CMK (cell line): ENCODE data around the gene TERB1.

Source experiments
- DNase-seq: peaks from one replicate; pipeline ENCODE4 v3.0.0-alpha.2; 2010; ENCODE audit warnings: low read depth

The TERB1 gene

DNA sequence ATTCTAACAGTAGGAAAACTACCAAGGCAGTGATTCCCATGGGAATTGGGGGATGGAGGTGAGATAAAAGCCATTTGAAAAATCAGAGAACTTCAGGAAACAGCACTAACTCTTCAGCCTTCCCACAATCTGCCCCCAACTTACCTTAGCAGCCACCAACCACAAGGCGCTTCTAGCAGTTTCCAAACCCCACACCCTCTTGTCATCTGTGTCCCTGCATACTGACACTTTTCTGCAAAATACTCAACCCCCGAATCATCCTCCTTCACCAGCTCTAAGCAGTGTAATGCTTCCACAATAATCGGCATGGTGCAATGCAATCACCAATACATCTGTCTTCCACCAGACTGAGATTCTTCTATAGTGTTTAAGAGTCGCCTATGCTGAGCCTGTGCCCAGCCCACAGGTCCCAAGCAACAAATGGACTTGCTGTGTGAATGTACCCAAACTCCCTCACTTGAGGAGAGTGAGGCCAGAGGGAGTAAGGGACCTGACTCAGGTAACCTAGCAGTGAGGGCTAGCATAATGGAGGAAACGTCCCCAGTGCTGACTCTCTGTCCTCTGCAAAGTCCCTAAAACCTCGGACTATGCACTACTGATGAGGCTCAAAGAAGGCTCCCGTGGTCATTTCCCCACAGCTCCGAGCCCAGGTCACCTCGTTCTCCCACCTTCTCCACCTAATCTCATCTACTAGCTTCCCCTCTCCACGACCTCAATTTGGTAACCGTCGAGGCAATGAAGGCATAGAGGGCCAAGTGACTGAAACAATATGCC, 50.9 kb downstream of the TERB1 start:
- DNase-seq: no peak

DNA sequence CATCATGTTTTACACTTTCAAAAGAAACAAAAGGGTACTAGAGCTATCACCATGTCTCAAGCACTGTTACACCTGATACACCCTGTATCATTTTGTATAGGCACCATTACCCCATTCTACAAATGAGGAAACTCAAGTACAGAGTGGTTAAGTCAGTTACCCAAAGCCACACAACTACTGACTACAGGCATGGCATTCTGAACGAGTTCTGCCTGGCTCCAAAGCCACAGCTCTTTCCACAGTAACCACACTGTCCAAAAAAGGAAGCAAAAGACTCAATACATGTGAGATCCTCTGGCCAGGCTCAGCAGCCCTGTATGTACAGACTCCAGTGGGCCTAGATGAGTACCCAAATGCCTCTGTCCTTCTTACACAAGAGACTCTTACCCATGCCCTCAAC, 54.7 kb downstream of the TERB1 start:
- DNase-seq: no peak

DNA sequence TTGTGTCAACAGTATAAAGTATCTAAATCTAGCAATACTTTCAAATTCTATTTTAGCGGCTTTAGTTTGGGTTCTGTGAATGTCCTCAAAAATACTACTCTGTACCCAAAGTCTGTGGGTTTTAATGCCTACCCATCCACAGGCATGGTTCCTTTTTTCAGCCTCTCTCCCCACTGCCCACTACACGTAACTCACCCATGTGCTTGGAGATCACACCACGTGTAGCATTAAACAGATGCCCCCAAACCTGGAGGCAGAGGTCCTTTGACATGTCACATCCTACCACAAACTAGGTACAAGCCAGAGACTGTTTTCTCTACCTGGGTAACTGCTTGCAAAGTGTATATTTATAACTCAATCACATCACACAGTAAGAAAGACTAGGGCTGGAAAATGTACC, 55.3 kb downstream of the TERB1 start:
- no peak for DNase-seq

DNA sequence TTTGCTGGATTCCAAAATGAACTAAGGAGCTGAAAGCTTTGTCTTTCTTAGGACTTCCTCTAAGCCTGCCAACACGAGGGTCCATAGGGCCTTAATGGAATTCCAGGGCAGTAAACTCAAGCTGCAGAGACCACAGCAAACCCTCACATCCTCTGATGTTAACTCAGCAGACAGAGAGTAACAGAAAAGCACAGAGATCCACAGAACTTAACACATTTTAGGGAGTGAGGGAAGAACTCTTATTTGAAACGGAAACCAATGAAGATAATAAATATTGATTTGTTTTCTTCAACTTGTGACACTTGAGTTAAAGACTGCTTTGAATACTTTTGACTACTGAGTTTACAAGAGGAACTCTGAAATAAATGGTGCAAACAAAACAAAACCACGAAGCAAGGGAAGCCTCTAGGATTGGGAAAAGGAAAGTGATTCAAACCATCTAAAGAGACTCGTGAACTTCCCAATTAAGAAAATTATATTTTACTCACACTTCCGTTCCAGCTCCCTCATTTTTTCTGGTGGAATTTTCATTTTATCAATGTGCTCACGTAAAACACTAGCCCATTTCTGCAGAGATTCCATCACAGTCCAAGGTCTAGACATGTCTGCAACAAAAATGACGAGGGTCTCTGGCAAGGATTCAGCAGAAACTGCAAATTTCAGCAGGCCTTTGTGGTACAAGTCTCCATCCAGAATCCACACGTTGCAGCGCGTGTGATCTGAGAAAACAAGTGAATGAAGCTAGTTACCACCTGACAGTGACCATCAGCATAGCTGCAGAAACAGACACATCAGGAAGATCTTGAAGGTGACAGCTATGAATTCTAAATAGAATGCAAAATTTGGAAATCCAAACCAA, 59.2 kb downstream of the TERB1 start:
- DNase-seq: no peak

DNA sequence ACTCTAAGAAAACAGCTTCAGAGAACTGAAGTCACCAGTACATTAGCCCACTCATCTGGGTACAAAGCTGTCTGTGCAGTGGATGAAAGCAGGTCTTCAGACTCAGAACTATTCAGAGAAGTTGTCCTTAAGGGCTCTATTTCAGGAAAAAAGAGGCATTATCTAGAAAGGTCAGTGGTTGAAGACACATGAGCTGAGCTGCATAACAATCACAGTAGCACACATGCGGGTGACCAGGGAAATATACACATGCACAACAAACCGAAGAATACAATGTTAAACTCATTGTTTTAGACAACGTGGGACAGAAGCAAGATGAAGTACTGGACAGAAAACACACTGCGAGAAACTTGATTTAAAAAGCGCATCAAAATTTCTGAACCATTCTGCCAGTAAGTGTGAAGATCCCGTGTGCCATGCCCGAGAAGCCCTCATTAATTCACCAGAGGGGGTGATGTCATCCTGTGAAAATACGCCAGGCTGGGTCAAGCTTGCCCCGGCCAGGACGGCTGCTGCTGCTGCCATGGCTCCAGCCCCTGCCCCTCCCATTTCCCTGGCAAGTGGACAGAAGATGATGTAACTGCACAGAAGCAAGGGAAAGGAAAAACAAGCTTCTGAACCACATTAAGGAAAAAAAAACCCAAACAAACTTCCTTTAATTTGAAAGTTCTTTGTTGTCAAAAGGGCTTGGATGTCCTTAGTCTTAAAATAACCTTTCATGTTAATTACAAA, 60.0 kb downstream of the TERB1 start:
- no peak for DNase-seq

DNA sequence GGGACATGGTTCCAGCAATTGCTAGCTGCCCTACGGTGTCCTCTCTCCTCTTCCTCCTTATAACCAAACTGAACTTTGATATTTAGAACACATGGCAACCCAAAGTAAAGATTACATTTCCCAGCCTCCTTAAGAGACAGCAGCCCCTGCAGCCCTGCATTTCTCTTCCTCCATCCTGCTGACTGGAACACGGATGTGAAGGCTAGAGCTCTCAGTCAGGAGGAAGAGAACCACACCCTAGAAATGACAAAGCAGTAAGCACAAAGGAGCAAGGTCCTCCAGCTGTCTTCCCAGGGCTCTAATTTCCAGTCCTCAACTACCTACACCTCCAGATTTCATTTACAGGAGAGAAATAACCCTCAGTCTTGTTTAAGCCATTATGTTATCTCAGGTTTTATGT, 60.9 kb downstream of the TERB1 start:
- no peak for DNase-seq

DNA sequence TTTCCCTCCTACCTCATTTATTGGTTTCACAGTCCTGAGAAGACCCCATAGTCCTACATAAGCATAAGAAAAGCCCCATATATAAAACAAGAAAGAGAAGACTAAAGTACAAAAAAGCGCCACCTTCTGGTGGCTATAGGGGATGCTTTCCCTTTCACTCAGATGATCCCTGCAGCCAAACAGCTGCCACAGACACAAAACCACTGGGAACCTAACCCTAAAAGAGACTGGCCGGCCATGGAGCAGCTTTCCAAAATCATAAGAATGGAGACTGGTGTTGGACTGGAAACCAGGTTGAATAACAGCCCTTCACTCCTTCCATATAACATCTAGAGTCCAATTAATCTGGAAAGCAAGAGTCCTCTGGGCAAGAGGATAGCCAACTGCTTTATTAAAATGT, 61.4 kb downstream of the TERB1 start:
- DNase-seq: no peak

DNA sequence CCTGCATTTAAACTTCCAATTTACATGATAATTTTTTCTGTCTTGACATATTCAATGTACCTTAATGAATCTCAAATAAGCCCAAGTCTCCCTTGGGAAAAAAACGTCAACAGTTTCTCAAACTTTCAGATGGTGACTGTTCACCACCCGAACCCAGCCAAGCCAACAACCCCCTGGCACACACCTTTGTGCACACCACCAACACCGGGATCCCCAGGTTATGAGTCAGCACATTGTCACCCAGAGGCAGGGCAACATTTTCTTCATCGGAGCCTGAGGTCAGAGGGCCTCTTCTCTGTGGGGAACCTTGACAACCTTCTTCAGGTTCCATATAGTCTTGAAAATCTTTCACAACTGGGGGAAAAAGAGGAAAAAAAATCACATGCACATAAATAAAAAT, 65.5 kb downstream of the TERB1 start:
- no peak for DNase-seq

DNA sequence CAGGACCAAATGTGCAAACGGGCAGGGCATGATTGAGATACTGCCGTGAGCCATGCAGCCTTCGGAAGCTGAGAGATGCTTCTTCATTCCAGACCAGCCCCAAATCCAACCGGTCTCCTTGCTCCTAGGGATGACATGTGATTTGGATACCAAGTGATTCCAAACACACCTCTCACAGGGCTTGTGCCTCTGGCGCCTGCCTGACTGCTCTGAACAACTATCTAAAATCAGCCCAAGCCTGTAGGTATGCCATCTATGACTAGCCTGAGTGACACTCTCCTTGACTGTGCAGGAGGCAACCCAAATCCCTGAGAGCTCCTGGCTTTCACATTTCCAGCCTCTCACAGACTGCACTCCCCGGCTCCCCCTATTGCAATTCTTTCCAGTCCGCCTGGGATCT, 70.3 kb downstream of the TERB1 start:
- DNase-seq: no peak

DNA sequence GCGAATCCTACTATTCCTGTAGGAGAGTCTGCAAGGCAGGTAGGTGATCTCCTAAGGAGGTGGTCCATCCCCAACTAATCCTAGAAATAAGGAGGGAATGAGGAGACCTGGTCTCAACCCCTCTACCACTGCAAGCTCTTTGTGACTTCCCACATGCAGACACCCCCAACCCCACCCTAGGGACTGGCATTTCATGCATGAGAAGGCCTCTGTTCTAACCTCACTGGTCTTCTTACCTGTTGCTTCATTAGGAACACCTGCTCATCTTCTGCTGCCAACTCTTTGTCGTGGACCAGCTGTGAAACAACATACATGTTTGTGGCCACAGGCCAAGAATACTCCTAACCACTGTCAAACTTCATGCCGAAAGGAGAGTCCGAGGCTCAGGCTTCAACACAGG, 72.6 kb downstream of the TERB1 start:
- no peak for DNase-seq

DNA sequence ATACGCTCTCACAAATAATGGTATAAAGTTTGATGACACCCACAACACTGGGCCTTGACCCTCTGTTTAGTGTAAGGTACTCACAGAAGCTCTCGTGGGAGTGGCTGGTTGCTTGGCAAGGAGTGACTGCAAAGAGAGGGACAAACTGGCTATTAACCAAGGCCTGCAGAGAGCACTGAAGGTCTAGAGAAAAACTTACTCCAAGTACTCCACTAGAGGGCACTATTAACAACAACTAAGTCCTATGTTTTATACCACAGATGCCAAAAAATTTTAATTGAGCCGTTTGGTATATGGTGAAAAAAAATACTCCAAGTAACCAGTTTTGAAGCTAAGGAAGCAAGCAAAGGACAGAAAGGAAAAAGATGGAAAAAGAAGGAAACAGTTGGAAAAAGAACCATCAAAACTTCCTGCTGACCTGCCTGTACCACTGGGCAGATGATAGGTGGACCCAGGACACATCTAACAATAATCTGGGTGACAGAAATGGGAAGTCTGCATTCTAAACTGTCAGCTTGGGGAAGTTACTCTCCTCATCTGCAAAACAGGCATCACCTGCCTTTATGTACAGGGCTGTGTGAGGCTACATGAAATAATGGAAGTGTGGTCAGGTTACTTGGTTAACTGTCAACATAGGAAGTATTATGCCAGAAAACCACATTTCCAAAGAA, 73.1 kb downstream of the TERB1 start:
- no peak for DNase-seq

DNA sequence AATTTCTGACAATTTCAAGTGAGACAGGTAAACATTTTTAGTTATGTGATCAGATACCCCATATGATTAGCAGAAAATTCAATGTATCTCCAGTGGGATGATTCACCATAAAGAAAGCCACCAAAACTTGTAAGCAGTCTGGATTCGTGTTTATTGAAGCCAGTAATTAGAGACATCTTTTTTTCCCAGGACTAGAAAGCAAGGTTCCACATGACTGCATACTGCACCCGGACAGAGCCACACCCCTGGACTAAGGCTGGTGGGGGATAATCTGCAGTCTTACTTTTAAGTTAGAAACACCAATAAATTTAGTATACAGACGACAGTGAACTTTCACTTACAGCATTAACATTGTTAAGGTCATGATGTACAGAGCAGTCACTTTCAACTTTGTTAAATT, 80.6 kb downstream of the TERB1 start:
- no peak for DNase-seq

DNA sequence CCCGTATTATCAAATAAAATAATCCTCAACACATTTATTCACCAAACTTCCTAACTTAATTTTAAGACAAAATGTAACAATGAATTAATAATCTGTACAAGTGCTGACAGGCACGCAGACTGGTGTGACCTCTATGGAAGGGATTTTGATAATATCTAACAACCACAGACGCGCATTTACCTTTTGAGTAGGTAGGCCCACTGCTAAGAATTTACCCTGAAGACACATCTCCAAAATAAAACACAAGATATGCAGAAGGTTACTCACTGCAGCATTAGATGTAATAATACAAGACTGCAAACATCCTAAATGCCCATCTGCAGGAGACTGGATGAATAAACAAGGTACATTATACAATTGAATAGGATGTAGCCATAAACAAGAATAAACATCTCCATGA, 82.1 kb downstream of the TERB1 start:
- no peak for DNase-seq

DNA sequence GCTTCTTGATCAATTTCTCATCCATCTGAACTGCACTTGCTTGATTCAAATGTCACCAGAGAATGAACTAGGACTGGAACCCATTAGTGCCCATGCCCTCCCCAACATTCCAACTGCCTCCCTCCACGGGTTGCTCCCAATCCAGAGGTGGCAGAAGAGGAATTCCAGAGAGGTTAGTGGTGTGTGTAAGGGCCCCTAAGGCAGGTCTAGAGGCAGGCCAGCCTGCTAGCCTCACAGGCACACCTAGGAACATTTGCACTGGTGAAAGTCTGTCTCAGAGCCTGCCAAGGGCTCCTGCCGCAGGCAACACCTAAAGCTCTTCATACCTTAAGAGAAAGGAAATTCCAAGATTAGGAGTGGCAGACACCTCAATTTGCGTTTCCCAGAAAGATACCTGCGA, 83.6 kb downstream of the TERB1 start:
- DNase-seq: no peak

DNA sequence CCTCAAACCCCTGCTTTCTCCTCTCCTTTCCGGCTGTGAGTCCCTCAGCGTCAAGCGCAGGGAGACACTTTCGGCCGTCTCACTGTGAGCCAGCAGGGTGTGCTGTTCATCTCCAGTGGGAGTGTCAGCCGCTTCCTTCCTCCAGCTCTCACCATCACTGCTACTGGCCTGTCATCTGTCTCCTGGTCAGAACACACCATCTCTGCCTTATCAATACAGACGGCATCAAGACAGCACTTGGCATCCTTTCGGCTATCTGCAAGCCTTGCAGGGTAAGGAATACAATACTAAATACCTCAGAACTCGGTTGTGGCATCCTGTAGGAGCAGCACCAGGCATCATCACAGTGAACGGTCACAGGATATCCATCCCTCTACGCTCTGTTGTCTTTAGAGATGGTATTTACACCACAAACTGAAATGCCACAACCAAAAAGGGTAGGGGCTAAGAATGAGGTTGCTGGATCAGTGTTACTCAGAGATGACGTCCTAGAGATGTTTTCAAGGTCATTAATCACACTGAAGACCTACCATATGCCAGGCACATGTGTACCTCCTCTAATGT, 84.2 kb downstream of the TERB1 start:
- peak; percentile 42 for DNase-seq

DNA sequence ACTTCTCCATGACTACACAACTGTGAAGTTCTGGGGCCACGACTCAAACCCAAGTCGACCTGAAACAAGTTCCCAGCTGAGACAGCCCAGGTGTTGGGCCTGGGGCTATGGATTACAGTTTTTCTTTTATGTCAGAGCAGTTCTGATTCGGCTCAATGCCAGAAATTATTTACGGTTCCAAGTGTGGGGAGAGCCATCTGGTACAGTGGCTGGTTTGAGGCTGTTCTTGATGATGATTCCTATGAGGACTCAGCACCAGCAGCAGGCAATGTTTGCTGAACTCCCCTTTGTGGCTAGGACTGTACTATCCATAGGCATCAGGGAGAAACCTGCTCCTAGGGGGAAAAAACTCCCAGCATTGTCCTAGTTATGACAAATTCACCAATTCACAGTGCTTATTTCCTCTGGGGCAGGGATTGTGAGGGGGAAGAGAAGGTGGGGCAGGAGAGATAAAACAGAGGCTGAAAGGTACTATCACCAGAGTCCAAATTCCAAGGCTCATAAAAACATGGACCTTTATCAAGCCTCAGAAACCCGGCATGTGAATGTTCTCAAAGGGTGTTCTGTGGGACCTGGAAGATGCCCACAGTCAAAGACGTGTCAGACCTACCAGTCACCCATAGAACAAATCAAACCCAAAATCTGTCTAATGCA, 86.6 kb downstream of the TERB1 start:
- DNase-seq: no peak

DNA sequence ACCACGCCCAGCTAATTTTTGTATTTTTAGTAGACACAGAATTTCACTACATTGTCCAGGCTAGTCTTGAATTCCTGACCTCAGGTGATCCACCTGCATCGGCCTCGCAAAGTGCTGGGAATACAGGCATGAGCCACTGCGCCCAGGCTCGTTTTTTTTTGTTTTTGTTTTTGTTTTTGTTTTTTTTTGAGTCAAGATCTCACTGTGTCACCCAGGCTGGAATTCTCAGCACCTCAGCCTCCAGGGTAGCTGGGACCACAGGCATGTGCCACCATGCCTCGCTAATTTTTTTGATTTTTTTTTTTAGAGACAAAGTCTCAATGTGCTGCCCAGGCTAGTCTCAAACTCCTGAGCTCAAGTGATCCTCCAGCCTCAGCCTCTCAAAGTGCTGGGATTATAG, 87.3 kb downstream of the TERB1 start:
- no peak for DNase-seq

DNA sequence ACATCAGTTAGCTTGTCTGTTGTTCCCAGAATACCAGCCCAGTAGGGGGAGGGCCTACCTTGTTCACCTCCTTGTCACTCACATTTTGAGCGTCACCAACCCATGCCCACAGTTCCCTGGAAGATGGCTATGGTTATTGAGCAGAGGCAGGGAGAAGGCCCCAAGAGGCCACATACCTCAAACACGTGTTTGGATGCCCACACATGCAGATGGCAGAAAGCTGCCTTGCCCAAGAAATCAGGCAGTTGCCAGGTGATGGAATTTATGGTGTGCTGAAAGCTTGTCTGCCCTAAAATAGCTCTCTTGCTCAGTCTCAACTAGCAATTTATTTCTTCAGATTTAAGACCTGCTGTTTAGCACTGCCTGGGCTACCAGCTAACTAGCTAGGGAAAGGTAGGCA, 88.3 kb downstream of the TERB1 start:
- no peak for DNase-seq

DNA sequence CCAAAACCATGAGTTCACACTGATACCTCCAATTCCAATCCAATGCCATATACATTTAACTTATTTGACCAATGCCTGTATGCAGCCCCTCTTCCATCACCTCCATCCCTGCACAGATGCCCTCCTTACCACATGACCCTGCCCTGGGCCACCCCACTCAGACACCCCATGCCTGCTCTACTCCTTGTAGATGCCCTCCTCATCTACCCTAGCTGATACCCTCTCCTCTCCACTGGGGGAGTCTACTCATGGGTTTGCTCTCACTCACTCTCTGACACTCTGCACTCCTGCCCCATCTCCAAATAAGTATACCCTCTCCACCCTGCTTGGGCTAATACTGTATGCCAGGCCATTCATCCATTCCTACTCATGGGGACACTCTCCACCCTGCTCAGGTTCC, 88.9 kb downstream of the TERB1 start:
- no peak for DNase-seq

DNA sequence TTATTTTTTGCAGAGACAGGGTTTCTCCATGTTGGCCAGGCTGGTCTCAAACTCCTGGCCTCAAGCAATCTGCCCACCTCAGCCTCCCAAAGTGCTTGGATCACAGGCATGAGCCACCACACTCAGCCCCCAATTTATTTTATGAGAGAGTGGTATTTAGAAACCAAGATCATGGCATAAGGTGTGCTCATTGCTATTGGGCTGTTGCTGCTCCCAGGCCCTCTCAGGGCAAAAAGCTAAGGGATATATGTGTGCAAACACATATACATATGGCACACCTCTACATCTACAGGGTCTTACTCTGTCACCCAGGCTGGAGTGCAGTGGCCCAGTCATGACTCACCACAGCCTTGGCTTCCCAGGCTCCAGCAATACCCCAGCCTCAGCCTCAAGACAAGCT, 89.8 kb downstream of the TERB1 start:
- no peak for DNase-seq

DNA sequence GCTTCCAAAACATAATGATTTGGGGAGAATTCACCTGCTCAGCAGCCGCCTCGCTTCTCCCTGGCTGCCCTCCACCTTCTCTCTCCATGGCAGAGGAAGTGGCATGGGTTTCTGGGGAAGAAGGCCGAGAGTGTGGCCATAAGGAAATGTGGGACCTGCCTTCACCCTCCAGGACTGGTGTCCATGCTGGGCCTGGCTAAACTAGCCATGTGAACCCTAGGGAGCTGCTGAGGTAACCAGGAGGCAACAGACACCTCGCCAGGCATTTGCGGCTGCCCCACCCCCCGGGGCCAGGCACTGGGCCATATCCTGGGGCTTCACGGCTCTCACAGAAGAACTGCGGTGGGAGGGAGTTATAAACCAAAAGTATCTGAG, 94.9 kb downstream of the TERB1 start:
- no peak for DNase-seq
